Measurements from ENCODE around the gene TMEM86A. TPM values are rescaled to one million over a fixed set of nuclear protein-coding genes. Genes with fewer than 3 reads are reported as not detected.

TMEM86A gene
- total and polyA plus RNA-seq, 9 donors: 1.5 to 3.4 (median 3.1) TPM

DNA sequence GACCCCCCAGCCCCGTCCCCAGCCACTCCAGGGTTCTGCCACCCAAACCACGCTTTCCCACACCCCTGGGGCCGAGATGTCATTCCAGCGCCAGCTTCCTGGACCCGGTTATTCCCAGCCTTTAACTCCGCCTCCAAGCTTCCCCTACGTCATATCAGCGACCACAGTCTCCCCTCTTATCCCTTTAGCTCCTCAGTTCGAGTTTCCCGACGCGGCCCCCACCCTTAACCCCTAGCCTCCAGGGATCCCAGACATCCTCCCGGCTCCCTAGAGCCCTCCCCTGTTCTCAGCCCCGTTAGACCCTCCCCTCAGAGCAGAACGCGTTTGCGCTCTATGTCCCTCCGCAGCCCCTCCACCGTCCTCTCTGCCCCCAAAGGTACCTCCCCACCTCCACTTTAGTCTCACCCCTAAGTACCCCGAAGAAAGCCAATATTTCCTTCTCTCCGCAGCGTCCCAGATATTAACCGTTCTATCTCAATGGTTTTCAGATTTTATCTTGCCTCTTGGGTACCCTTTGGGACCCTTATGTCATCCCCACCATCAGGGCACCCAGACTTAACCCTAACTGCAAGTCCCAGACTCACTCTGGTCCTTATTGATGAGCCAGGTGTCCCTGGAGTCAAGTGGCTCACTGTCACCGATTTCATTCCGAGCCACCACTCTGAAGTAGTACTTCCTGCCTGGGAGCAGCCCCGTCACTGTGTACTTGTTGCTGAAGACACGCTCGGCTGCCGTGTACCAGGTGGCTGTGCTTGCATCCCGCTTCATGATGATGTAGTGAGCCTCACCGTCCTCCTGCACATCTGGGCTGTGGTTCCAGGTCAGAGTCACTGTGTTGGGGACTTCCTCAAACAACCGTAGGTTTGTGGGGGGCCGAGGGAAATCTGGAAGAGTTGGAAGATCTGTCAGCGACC lies 8.0 kb downstream of the TMEM86A start:
- peak; percentile 88 for DNase-seq
- H3K27me3 ChIP-seq (ENCODE audit: control insufficient read depth, insufficient read depth, low read length): peaks cover 8% of the 10 kb centered on the region

DNA sequence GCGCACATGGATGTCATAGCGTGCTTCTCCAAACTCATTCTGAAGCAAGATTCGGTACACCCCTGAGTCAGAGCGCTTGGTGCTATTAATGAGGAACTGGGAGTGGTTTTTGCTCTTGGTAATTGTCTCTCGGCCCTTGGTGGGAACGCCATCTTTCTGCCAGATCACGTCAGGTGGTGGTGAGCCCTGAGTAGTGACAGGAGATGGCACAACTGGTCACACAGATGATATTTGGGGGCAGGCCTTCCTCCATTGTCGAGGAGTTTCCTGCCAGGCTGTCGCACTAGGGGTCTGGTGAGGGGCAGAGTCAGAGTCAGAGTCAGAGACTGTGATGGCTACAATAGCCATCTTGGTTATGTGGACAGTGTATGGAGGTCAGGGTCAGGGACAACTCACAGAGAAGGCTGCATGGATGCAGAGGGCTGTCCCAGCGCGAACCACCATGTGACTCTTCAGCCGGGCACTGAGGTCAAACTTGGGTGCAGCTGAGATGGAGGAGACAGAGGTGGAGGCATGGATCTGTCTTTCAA lies 9.3 kb downstream of the TMEM86A start:
- 87% methylated on average over 9 of the region's 12 CpGs for WGBS (ENCODE audit: insufficient coverage)
- Histone ChIP-seq H3K27me3 (ENCODE audit: control insufficient read depth, insufficient read depth, low read length) (peaks cover 8% of the 10 kb centered on the region), H3K27ac (ENCODE audit: low read length) (no peak overlapping the region), H3K4me3 (ENCODE audit: low read length) (no peak overlapping the region), H3K36me3 (ENCODE audit: control insufficient read depth, insufficient read depth, low read length) (peaks cover 2% of the 10 kb centered on the region), H3K9me3 (replicated peaks; ENCODE audit: control insufficient read depth, low read depth, low read length) (no peaks in the 10 kb centered on the region), H3K4me1 (ENCODE audit: control insufficient read depth, insufficient read depth, low read length) (peaks cover 17% of the 10 kb centered on the region)
- no peak for DNase-seq

More for the DNA sequence above, 8.0 kb downstream of the TMEM86A start:
- 5% methylated on average over 30 of the region's 34 CpGs for WGBS (ENCODE audit: insufficient coverage)
- peaks cover 17% of the 10 kb centered on the region for H3K4me1 ChIP-seq (ENCODE audit: control insufficient read depth, insufficient read depth, low read length)
- H3K4me3 ChIP-seq (ENCODE audit: low read length): peak overlapping the region; percentile 40
- no peaks in the 10 kb centered on the region for H3K9me3 ChIP-seq (replicated peaks; ENCODE audit: control insufficient read depth, low read depth, low read length)
- peaks cover 2% of the 10 kb centered on the region for H3K36me3 ChIP-seq (ENCODE audit: control insufficient read depth, insufficient read depth, low read length)
- H3K27ac ChIP-seq (ENCODE audit: low read length): peak overlapping the region; percentile 32

DNA sequence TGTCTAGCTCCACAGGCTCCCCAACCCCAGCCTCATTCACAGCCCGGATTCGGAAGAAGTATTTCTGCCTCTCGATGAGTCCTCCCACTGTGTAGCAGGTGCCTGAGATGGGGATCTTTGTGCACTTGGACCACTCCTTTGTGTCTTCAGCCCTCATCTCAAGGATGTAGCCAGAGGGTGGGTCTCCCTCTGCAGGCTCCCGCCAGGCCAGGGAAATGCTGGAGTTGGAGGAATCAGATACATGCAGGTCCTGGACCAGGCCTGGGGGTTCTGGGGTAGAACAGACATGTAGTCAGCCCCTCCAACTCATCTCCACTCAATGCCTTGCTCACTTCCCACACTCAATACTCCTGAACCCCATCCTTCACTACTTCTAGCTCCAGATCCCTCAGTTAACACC lies 10.8 kb downstream of the TMEM86A start:
- no peak for DNase-seq

DNA sequence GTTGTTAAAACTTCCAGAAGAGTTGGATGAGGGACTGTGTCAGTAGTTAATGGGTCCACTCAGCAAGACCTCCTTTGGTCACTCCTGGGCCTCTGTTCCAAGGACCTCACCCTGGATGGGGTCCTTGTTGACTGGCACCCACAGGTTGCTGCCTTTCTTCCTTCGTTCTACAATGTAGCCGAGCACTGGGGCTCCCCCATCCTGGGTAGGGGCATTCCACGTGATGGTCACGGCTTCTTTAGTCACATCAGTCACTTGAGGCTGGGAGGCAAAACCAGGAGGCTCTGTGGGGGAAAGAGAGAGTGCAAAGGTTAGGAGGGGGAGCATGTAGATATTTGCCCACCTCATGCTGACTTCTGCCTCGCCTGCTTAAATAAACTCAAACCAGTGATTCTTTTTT lies 12.0 kb downstream of the TMEM86A start:
- no peak overlapping the region for H3K27ac ChIP-seq (ENCODE audit: low read length)
- WGBS (ENCODE audit: insufficient coverage): 83% methylated on average over 1 of the region's 5 CpGs
- peaks cover 8% of the 10 kb centered on the region for H3K27me3 ChIP-seq (ENCODE audit: control insufficient read depth, insufficient read depth, low read length)
- peaks cover 13% of the 10 kb centered on the region for H3K4me1 ChIP-seq (ENCODE audit: control insufficient read depth, insufficient read depth, low read length)
- H3K4me3 ChIP-seq (ENCODE audit: low read length): no peak overlapping the region
- H3K9me3 ChIP-seq (replicated peaks; ENCODE audit: control insufficient read depth, low read depth, low read length): no peaks in the 10 kb centered on the region
- H3K36me3 ChIP-seq (ENCODE audit: control insufficient read depth, insufficient read depth, low read length): no peaks in the 10 kb centered on the region
- no peak for DNase-seq

More for the DNA sequence above, 10.8 kb downstream of the TMEM86A start:
- 90% methylated on average over 2 of the region's 4 CpGs for WGBS (ENCODE audit: insufficient coverage)
- H3K4me1 ChIP-seq (ENCODE audit: control insufficient read depth, insufficient read depth, low read length): peaks cover 17% of the 10 kb centered on the region
- H3K27me3 ChIP-seq (ENCODE audit: control insufficient read depth, insufficient read depth, low read length): peaks cover 8% of the 10 kb centered on the region
- no peak overlapping the region for H3K4me3 ChIP-seq (ENCODE audit: low read length)
- H3K9me3 ChIP-seq (replicated peaks; ENCODE audit: control insufficient read depth, low read depth, low read length): no peaks in the 10 kb centered on the region
- no peaks in the 10 kb centered on the region for H3K36me3 ChIP-seq (ENCODE audit: control insufficient read depth, insufficient read depth, low read length)
- no peak overlapping the region for H3K27ac ChIP-seq (ENCODE audit: low read length)

DNA sequence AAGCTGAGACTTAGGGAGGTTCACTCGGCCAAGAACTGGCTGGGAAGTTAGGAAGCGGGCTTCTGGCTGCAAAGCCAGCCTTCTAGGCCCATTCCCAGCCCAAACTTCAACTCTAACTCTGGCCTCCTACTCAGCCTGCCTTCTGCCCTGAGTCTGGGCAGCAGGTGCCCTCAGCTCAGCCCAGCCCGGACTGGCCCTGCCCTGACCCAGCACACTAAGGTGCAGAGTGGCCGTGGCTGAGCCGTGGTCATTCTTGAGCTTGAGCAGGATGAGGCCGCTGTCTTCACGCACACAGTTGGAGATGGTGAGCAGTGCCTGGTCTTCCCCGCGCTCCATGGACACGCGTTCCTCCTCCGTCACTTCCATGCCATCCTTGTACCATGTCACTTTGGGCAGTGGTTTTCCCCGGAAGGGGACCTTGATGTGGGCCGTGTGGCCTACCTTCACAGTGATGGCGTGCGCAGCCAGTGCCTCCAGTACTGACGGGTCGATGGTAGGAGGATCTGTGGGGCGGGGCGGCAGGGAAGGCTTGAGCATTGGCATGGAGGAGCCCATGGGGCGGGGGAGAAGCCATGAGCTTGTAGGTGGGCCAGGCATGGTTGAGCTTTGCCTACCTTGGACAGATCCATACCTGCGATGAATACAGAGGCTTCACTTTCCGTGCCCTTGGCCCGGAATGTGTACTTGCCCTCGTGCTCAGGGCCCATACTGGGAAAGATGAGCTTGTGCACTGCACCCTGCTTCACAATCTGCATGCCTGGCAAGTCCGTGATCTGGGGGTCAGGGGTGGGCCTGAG lies 15.3 kb downstream of the TMEM86A start:
- Histone ChIP-seq H3K9me3 (replicated peaks; ENCODE audit: control insufficient read depth, low read depth, low read length) (no peaks in the 10 kb centered on the region), H3K27me3 (ENCODE audit: control insufficient read depth, insufficient read depth, low read length) (no peaks in the 10 kb centered on the region), H3K4me3 (ENCODE audit: low read length) (no peak overlapping the region), H3K4me1 (ENCODE audit: control insufficient read depth, insufficient read depth, low read length) (no peaks in the 10 kb centered on the region), H3K27ac (ENCODE audit: low read length) (no peak overlapping the region), H3K36me3 (ENCODE audit: control insufficient read depth, insufficient read depth, low read length) (no peaks in the 10 kb centered on the region)
- 89% methylated on average over 26 of the region's 26 CpGs for WGBS (ENCODE audit: insufficient coverage)
- DNase-seq: no peak

DNA sequence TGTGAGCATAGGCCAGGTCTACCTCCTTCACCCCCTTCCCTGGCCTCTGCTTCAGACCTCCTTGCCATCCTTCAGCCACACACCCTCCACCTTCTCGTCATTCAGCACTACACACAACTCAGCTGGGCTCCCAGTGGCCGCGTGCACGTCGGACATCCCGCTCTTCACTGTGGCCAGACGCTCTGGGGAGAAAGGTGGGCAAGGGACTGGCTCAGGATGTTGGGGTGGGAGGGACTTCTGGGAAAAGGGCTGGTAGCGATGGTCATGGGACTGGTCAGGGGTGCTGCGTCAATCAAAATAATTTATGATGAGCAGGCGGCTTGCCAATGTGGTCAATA lies 15.8 kb downstream of the TMEM86A start:
- Histone ChIP-seq H3K27me3 (ENCODE audit: control insufficient read depth, insufficient read depth, low read length) (no peaks in the 10 kb centered on the region), H3K4me3 (ENCODE audit: low read length) (no peak overlapping the region), H3K9me3 (replicated peaks; ENCODE audit: control insufficient read depth, low read depth, low read length) (no peaks in the 10 kb centered on the region), H3K4me1 (ENCODE audit: control insufficient read depth, insufficient read depth, low read length) (no peaks in the 10 kb centered on the region), H3K27ac (ENCODE audit: low read length) (no peak overlapping the region), H3K36me3 (ENCODE audit: control insufficient read depth, insufficient read depth, low read length) (no peaks in the 10 kb centered on the region)
- 84% methylated on average over 6 of the region's 10 CpGs for WGBS (ENCODE audit: insufficient coverage)
- DNase-seq: no peak

DNA sequence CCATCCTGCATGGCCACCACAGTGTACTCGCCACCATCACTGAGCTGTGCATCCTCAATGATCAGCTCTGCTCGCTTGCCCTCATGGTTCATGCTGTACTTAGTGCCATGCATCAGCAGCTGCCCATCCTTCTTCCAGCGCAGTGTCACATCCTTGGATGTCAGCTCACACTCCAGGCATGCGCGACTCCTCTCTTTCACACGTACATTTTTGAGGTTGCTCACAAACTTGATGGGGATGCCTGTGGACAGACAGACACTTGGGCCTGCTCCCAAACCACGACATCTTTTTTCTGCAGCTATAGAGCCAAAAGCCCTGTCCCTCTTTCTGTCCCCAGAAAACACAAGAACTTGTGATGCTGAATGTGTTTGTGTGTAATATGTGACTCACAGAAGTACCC lies 16.9 kb downstream of the TMEM86A start:
- H3K4me3 ChIP-seq (ENCODE audit: low read length): no peak overlapping the region
- H3K27me3 ChIP-seq (ENCODE audit: control insufficient read depth, insufficient read depth, low read length): peaks cover 1% of the 10 kb centered on the region
- peaks cover 5% of the 10 kb centered on the region for H3K4me1 ChIP-seq (ENCODE audit: control insufficient read depth, insufficient read depth, low read length)
- no peak for DNase-seq
- no peaks in the 10 kb centered on the region for H3K36me3 ChIP-seq (ENCODE audit: control insufficient read depth, insufficient read depth, low read length)
- H3K9me3 ChIP-seq (replicated peaks; ENCODE audit: control insufficient read depth, low read depth, low read length): no peaks in the 10 kb centered on the region
- 83% methylated on average over 6 of the region's 7 CpGs for WGBS (ENCODE audit: insufficient coverage)
- no peak overlapping the region for H3K27ac ChIP-seq (ENCODE audit: low read length)

DNA sequence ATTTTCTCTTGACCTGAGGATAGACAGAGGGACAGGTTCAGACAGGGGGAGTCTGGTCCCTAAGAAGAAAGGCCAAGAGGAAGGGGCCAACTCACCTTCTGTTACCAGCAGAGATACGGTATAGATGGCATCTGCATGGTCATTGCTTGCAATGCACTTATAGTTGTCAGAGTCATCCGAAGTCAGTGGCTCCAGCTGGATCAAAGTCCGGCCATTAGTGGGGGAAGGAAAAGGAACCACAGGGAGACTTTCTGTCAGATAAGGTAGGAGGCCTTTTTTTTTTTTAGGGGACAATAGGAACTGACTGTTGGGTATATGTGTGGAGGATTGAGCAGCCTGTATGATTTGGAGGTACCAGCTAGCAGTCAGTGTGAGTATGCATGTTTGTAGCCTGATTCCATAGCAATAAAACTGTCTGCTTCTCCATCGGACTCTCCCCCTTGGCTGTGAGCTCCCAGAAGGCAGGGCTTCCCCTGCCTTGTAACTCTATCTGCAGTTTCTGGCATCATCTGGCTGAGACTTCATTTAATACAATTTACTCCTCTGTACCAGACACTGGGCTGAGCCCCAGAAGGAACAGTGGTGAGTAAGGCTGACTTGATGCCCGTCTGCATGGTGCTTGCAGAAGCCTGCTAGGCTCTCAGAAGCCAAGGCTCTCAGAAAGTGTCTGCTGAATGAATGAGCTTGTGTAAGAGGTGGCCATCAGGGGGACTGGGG lies 21.7 kb downstream of the TMEM86A start:
- Histone ChIP-seq H3K27ac (ENCODE audit: low read length) (peak overlapping the region; percentile 20), H3K27me3 (ENCODE audit: control insufficient read depth, insufficient read depth, low read length) (peaks cover 3% of the 10 kb centered on the region), H3K4me1 (ENCODE audit: control insufficient read depth, insufficient read depth, low read length) (peaks cover 36% of the 10 kb centered on the region), H3K4me3 (ENCODE audit: low read length) (peak overlapping the region; percentile 69), H3K36me3 (ENCODE audit: control insufficient read depth, insufficient read depth, low read length) (no peaks in the 10 kb centered on the region), H3K9me3 (replicated peaks; ENCODE audit: control insufficient read depth, low read depth, low read length) (no peaks in the 10 kb centered on the region)
- 57% methylated on average over 4 of the region's 5 CpGs for WGBS (ENCODE audit: insufficient coverage)
- peak; percentile 35 for DNase-seq

DNA sequence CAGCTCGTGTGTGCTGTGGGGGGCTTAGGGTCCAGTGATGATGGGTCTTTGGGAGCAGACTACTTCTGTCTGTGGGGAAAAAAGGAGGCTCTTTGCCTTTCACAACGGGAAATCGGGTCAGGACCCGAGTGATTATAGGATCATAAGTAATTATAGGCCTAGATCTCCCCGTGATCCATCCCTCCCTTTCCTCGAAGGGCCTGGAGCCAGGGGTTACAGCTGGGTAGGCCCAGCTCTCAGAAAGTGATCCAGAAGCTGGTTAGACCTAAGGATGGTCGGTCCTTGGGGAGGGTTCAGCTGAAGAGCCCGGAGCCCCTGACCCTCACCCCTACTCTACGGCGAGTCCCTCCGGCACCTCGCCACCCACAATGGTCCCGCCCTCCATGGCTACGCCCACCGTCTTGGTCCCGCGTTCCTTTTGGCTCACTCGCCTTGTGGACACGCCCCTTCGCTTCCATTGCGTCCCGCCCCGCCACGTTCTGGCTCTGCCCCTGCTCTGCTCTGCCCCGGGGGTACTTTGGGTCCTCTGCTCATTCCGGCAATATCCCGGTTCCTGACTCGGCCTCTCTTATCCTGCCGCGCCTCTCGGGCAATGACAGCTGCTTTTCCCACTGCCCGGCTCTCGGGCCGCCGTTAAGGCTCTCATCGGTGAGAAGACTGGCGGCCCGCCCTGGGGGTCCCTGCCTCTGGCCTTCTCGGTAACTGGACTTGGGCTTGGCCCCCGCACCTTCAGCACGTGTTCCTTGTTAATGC lies 22.4 kb downstream of the TMEM86A start:
- H3K36me3 ChIP-seq (ENCODE audit: control insufficient read depth, insufficient read depth, low read length): no peaks in the 10 kb centered on the region
- peak; percentile 88 for DNase-seq
- peaks cover 3% of the 10 kb centered on the region for H3K27me3 ChIP-seq (ENCODE audit: control insufficient read depth, insufficient read depth, low read length)
- H3K27ac ChIP-seq (ENCODE audit: low read length): peak overlapping the region; percentile 71
- 1% methylated on average over 34 of the region's 41 CpGs for WGBS (ENCODE audit: insufficient coverage)
- peaks cover 38% of the 10 kb centered on the region for H3K4me1 ChIP-seq (ENCODE audit: control insufficient read depth, insufficient read depth, low read length)
- no peaks in the 10 kb centered on the region for H3K9me3 ChIP-seq (replicated peaks; ENCODE audit: control insufficient read depth, low read depth, low read length)
- peak overlapping the region; percentile 69 for H3K4me3 ChIP-seq (ENCODE audit: low read length)

All from muscle of leg (tissue), 11 donors.